ENCODE results near the gene AHSA1.

- no peak for TF ChIP-seq CTCF (IDR thresholded peaks at IDR 0.05; ENCODE audit: low read depth, low read length)
- TF ChIP-seq EZH2phosphoT487 (IDR thresholded peaks at IDR 0.05; ENCODE audit: low read depth): no peak
These were observed 9.9 kb downstream of the AHSA1 start for GRCh38 chr14:77467801-77468200.

Measured in OCI-LY3 (cell line).